HG03064 (cell line): Measurements from ENCODE around the gene PHLPP1.

ENCODE experiments used
- ATAC-seq: cut with Tn5 transposase; IDR thresholded peaks from one replicate; pipeline ENCODE4 v1.9.1; 2021; ENCODE audit warnings: low read depth; ENCODE audit not compliant: unreplicated experiment

The PHLPP1 gene

GRCh38 chr18:62717169-62717924, 2.0 kb downstream of the PHLPP1 start:
- ATAC-seq: no peak

- no peak for ATAC-seq
Measured at GRCh38 chr18:62717925-62718800, 2.8 kb downstream of the PHLPP1 start.

- no peak for ATAC-seq
Measured at GRCh38 chr18:62720048-62720447, 4.7 kb downstream of the PHLPP1 start.

- ATAC-seq: no peak
Measured at GRCh38 chr18:62720766-62721613, 5.6 kb downstream of the PHLPP1 start.

GRCh38 chr18:62721839-62722795, 6.8 kb downstream of the PHLPP1 start:
- ATAC-seq: no peak

GRCh38 chr18:62723666-62724281, 8.4 kb downstream of the PHLPP1 start:
- no peak for ATAC-seq

GRCh38 chr18:62725896-62726295, 10.6 kb downstream of the PHLPP1 start:
- ATAC-seq: no peak

- ATAC-seq: no peak
Measured at GRCh38 chr18:62728254-62728653, 12.9 kb downstream of the PHLPP1 start.

- ATAC-seq: peak; percentile 83
Measured at GRCh38 chr18:62729487-62730386, 14.4 kb downstream of the PHLPP1 start.

GRCh38 chr18:62730941-62731340, 15.6 kb downstream of the PHLPP1 start:
- ATAC-seq: no peak

- no peak for ATAC-seq
Measured at GRCh38 chr18:62732617-62733016, 17.3 kb downstream of the PHLPP1 start.

GRCh38 chr18:62734290-62734689, 18.9 kb downstream of the PHLPP1 start:
- no peak for ATAC-seq

- ATAC-seq: no peak
Measured at GRCh38 chr18:62735387-62735786, 20.0 kb downstream of the PHLPP1 start.

- no peak for ATAC-seq
Measured at GRCh38 chr18:62736077-62736855, 20.9 kb downstream of the PHLPP1 start.

- no peak for ATAC-seq
Measured at GRCh38 chr18:62737241-62737873, 22.0 kb downstream of the PHLPP1 start.

GRCh38 chr18:62738639-62739038, 23.3 kb downstream of the PHLPP1 start:
- no peak for ATAC-seq

GRCh38 chr18:62739911-62740310, 24.6 kb downstream of the PHLPP1 start:
- no peak for ATAC-seq
